ENCODE results near the gene ST6GALNAC2. TPM values are rescaled to one million over a fixed set of nuclear protein-coding genes. Genes with fewer than 3 reads are reported as not detected.

ST6GALNAC2 gene
- total RNA-seq, 4 donors from 2014 or later, result 0.94 to 2.5 TPM; not detected in 2

DNA sequence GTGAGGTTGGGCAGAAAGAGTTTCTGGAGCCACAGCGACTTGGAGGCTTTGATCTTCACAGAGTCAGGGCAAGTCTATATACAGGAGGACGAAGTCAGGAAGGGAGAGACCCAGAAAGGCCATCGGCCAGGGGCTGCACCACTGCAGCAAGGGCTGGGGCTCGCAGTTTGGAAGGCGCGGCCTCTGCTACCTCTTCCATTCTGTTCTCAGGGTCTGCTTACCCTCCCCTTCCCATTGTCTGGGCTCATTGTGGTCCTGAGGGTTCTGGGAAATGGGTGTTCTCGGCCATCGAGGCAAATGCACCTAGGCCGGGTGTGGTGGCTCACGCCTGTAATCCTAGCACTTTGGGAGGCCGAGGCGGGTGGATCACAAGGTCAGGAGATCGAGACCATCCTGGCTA lies 41.9 kb upstream of the ST6GALNAC2 start:
- Histone ChIP-seq H3K9me3 (no peaks in the 10 kb centered on the region), H3K36me3 (peaks cover 0 to 19% (median 0%) of the 10 kb centered on the region in 3 donors), H3K4me1 (peaks cover 0 to 13% (median 0%) of the 10 kb centered on the region in 4 donors), H3K27ac (no peak overlapping the region), H3K4me3 (no peak overlapping the region), H3K27me3 (no peaks in the 10 kb centered on the region)
- TF ChIP-seq POLR2A (IDR thresholded peaks at IDR 0.05), result no peak
- TF ChIP-seq, protein P1, sequence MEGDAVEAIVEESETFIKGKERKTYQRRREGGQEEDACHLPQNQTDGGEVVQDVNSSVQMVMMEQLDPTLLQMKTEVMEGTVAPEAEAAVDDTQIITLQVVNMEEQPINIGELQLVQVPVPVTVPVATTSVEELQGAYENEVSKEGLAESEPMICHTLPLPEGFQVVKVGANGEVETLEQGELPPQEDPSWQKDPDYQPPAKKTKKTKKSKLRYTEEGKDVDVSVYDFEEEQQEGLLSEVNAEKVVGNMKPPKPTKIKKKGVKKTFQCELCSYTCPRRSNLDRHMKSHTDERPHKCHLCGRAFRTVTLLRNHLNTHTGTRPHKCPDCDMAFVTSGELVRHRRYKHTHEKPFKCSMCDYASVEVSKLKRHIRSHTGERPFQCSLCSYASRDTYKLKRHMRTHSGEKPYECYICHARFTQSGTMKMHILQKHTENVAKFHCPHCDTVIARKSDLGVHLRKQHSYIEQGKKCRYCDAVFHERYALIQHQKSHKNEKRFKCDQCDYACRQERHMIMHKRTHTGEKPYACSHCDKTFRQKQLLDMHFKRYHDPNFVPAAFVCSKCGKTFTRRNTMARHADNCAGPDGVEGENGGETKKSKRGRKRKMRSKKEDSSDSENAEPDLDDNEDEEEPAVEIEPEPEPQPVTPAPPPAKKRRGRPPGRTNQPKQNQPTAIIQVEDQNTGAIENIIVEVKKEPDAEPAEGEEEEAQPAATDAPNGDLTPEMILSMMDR (IDR thresholded peaks at IDR 0.05), result no peak
- no peak for DNase-seq

DNA sequence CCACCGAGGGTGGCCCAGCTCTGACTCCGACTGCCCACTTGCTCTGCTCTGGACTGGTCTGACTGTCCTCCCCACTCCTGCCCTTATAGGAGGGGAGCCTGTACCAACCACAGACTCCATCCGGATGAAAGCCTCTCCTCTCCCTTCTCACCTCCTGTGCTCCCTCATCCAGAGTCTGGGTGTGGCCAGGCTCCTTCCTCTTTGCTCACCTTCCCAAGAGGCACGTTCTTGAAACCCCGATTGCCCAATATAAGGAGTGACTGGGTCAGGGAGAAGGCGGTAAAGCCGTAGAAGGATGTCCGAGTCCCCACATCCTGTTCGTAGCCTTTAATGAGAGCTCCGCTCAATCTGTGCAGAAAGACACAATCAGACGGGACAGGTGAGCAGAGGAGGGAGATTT lies 40.8 kb upstream of the ST6GALNAC2 start:
- no peak overlapping the region for H3K4me3 ChIP-seq
- no peak for TF ChIP-seq POLR2A (IDR thresholded peaks at IDR 0.05)
- TF ChIP-seq, protein P1 (IDR thresholded peaks at IDR 0.05), result no peak

DNA sequence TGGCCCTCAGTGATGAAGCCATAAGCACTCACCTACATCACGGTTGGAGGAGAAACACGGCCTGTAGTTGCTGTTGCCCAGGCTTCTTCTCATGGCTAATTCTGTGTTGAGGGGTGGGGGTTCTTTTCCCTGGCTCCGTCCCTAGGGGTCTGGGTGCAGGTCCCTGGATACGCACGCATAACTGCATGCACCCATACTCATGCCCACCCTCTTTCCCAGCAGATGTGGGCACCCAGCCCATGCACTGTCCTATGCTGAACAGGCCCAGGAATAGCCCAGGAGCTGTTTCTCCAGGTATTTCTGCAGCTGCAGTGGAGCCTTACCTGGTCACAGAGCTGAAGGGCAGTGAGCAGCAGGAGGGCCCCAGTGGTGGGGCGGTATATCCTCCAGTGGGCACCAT lies 39.8 kb upstream of the ST6GALNAC2 start:
- peaks cover 0 to 19% (median 0%) of the 10 kb centered on the region in 3 donors for H3K36me3 ChIP-seq
- no peak for TF ChIP-seq POLR2A (IDR thresholded peaks at IDR 0.05)
- TF ChIP-seq, protein P1 (IDR thresholded peaks at IDR 0.05), result no peak
- H3K4me3 ChIP-seq, result no peak overlapping the region
- peaks cover 0 to 4% (median 0%) of the 10 kb centered on the region in 4 donors for H3K4me1 ChIP-seq
- H3K9me3 ChIP-seq, result no peaks in the 10 kb centered on the region
- no peak for DNase-seq
- no peaks in the 10 kb centered on the region for H3K27me3 ChIP-seq
- no peak overlapping the region for H3K27ac ChIP-seq

More for the DNA sequence above, 40.8 kb upstream of the ST6GALNAC2 start:
- H3K27ac ChIP-seq, result no peak overlapping the region
- H3K36me3 ChIP-seq, result peaks cover 0 to 19% (median 0%) of the 10 kb centered on the region in 3 donors
- H3K9me3 ChIP-seq, result no peaks in the 10 kb centered on the region
- no peaks in the 10 kb centered on the region for H3K27me3 ChIP-seq
- H3K4me1 ChIP-seq, result peaks cover 0 to 11% (median 0%) of the 10 kb centered on the region in 4 donors
- DNase-seq, result no peak

DNA sequence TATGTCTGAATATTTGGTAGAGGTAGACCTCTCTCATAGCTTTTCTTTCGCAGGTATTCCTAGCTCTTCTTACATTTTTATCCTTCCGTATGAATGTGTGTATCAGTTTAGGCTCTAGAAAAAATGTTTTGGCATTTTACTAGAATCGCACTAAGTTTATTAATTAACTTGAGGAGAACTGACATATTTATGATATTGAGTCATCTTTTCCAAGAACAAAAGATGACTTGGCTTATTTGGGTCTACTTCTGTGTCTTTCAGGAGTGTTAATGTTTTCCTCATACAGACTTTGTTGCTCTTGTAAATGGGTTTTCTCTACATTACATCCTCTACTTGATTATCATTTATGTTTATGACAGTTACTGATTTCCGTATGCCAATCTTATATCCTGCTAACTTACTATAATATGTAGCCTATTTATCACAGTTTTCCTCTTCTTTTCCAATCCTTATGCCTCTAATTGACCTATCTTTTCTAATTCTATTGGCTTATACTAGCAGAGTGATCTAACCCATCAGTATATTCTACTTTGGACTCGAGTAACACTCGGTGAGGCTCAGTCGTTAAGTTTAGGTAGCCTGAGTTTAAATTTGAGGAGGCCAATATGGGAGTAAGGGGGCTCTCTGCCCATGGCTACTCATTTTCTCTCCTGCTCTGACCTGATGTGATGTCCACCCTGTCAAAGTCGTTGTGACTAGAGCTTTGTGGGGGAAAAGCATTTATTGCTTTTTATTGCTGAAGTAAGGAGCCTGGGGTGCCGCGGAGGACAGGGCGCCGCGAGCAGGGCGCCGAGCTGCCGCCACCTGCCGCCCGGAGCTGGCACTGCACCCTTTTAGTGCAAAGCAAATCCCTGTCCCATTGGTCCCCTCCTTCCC lies 37.8 kb upstream of the ST6GALNAC2 start:
- DNase-seq, result peak; percentile 66 to 89 (median 84)
- H3K27ac ChIP-seq, result no peak overlapping the region

DNA sequence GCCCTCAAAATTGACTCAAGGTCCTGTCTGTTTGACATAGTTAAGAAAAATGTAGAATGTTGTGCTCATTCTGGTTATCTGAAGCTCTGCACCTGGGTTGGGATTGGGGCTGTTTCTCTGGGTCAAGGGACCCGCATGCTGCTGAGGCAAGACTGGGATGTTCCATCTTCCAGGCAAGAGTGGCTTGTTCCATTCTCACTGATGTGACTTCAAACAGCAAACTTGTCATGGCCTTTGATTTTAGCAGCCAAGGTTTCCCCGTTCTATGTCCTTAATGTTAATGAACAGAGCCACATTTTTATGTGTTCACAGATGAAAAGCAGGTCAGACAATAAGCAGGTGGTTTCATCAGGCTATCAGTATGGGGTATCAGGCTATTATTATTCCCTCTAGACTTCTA lies 32.2 kb upstream of the ST6GALNAC2 start:
- DNase-seq, result no peak
- TF ChIP-seq POLR2A (IDR thresholded peaks at IDR 0.05), result no peak
- TF ChIP-seq, protein P1 (IDR thresholded peaks at IDR 0.05), result no peak
- no peaks in the 10 kb centered on the region for H3K4me1 ChIP-seq
- H3K9me3 ChIP-seq, result peaks cover 0 to 7% (median 0%) of the 10 kb centered on the region in 4 donors
- H3K27ac ChIP-seq, result no peak overlapping the region
- no peaks in the 10 kb centered on the region for H3K36me3 ChIP-seq
- no peak overlapping the region for H3K4me3 ChIP-seq
- H3K27me3 ChIP-seq, result no peaks in the 10 kb centered on the region

More for the DNA sequence above, 37.8 kb upstream of the ST6GALNAC2 start:
- Histone ChIP-seq H3K9me3 (no peaks in the 10 kb centered on the region), H3K27me3 (no peaks in the 10 kb centered on the region), H3K36me3 (peaks cover 0 to 11% (median 0%) of the 10 kb centered on the region in 3 donors), H3K4me3 (no peak overlapping the region), H3K4me1 (peaks cover 0 to 4% (median 0%) of the 10 kb centered on the region in 4 donors)
- TF ChIP-seq POLR2A (IDR thresholded peaks at IDR 0.05), result no peak
- TF ChIP-seq, protein P1 (IDR thresholded peaks at IDR 0.05), result peak; percentile 79 to 95 (median 86)
